Measurements from ENCODE around the gene ABTB2. TPM values are rescaled to one million over a fixed set of nuclear protein-coding genes. Genes with fewer than 3 reads are reported as not detected.

The ABTB2 gene
- polyA plus RNA-seq, 1 of the 3 experiments (the other 2 are of a cell fraction): 7.8 TPM

DNA sequence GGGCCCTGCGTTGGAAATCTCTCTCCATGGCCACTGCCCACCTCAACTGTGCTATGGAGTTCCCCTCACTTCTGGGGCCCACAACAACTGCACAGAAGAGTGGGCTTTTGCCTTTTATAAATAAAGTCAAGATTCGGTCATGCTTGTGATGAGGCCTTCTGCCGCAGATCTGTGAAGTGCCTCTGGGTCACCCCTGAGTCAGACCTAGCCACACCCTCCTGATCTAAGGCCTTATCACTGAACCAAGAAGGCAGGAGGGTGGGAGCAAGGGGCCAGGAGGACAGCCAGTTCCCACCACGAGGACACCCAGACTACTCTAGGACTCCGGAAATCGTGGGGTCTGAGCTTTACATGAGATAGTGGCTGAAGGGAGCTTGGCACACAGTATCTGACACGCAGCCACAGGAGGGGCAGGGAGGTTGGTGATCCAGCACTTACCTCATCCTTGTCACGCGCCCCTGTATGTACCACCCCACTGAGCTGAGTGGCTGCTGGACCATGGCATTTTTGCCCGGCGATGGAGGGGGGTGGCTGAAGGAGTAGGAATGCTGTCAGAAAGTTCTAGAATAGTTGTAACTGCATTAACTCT is 115.7 kb downstream of the ABTB2 start:
- H3K4me2 ChIP-seq: no peak overlapping the region
- H3K36me3 ChIP-seq (replicated peaks in 1 of 2; ENCODE audit: control insufficient read depth in 1 of 2, insufficient read depth in 2 of 2, low read length in 1 of 2): no peaks in the 10 kb centered on the region
- H3K9me3 ChIP-seq: no peaks in the 10 kb centered on the region
- H3K4me1 ChIP-seq (ENCODE audit: control insufficient read depth in 1 of 2, insufficient read depth in 2 of 2, low read depth in 1 of 2, low read length in 1 of 2): peaks cover 16 to 17% of the 10 kb centered on the region in 2 experiments; a peak in 2 of 4 replicates
- no peak for DNase-seq
- no peak overlapping the region for H2AFZ ChIP-seq (ENCODE audit: low read depth)
- H3K9ac ChIP-seq: no peak overlapping the region
- no peaks in the 10 kb centered on the region for H3K27me3 ChIP-seq (ENCODE audit: insufficient read depth)
- TF ChIP-seq, protein P1, sequence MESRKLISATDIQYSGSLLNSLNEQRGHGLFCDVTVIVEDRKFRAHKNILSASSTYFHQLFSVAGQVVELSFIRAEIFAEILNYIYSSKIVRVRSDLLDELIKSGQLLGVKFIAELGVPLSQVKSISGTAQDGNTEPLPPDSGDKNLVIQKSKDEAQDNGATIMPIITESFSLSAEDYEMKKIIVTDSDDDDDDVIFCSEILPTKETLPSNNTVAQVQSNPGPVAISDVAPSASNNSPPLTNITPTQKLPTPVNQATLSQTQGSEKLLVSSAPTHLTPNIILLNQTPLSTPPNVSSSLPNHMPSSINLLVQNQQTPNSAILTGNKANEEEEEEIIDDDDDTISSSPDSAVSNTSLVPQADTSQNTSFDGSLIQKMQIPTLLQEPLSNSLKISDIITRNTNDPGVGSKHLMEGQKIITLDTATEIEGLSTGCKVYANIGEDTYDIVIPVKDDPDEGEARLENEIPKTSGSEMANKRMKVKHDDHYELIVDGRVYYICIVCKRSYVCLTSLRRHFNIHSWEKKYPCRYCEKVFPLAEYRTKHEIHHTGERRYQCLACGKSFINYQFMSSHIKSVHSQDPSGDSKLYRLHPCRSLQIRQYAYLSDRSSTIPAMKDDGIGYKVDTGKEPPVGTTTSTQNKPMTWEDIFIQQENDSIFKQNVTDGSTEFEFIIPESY (IDR thresholded peaks at IDR 0.05; ENCODE audit: borderline replicate concordance, low read depth): no peak
- TF ChIP-seq MAX (IDR thresholded peaks at IDR 0.05; ENCODE audit: low read depth): no peak
- H3K79me2 ChIP-seq (ENCODE audit: insufficient read depth): no peaks in the 10 kb centered on the region
- no peak overlapping the region for H3K4me3 ChIP-seq (ENCODE audit: low read depth in 2 of 2, low read length in 1 of 2)
- no peaks in the 10 kb centered on the region for H3K9me2 ChIP-seq
- no peaks in the 10 kb centered on the region for H4K20me1 ChIP-seq (ENCODE audit: insufficient read depth)
- ChIA-PET POLR2A (no interaction called here), CTCF (interaction anchor here (0.7 to 2.3 kb wide), 2 partner anchors 68 to 468 kb away, joined by 3 to 7 read pairs; no protein-coding TSS in a partner anchor)
- H3K27ac ChIP-seq (ENCODE audit: low read depth in 2 of 2, low read length in 1 of 2): no peak overlapping the region
- no peaks in the 10 kb centered on the region for H3F3A ChIP-seq (replicated peaks; ENCODE audit: insufficient read depth)
- 84% methylated on average over 9 of the region's 11 CpGs for WGBS (ENCODE audit: low lambda C conversion rate)

GRCh38 chr11:34240150-34240494 is 117.7 kb downstream of the ABTB2 start:
- no peaks in the 10 kb centered on the region for H3F3A ChIP-seq (replicated peaks; ENCODE audit: insufficient read depth)
- H2AFZ ChIP-seq (ENCODE audit: low read depth): no peak overlapping the region
- H3K79me2 ChIP-seq (ENCODE audit: insufficient read depth): no peaks in the 10 kb centered on the region
- H3K9me2 ChIP-seq: no peaks in the 10 kb centered on the region
- H3K27ac ChIP-seq (ENCODE audit: low read depth in 2 of 2, low read length in 1 of 2): no peak overlapping the region
- WGBS (ENCODE audit: low lambda C conversion rate): 90% methylated on average over 8 of the region's 8 CpGs
- CTCF ChIA-PET: interaction anchor here (1.4 kb wide), 1 partner anchor 66 kb away, joined by 7 read pairs; no protein-coding TSS in a partner anchor
- H3K36me3 ChIP-seq (replicated peaks in 1 of 2; ENCODE audit: control insufficient read depth in 1 of 2, insufficient read depth in 2 of 2, low read length in 1 of 2): no peaks in the 10 kb centered on the region
- H3K9me3 ChIP-seq: no peaks in the 10 kb centered on the region
- H3K9ac ChIP-seq: no peak overlapping the region
- peaks cover 16 to 28% of the 10 kb centered on the region in 2 experiments; a peak in 2 of 4 replicates for H3K4me1 ChIP-seq (ENCODE audit: control insufficient read depth in 1 of 2, insufficient read depth in 2 of 2, low read depth in 1 of 2, low read length in 1 of 2)
- no peak overlapping the region for H3K4me2 ChIP-seq
- no peak overlapping the region for H3K4me3 ChIP-seq (ENCODE audit: low read depth in 2 of 2, low read length in 1 of 2)
- POLR2A ChIA-PET: no interaction called here
- H3K27me3 ChIP-seq (ENCODE audit: insufficient read depth): no peaks in the 10 kb centered on the region
- no peaks in the 10 kb centered on the region for H4K20me1 ChIP-seq (ENCODE audit: insufficient read depth)
- no peak for DNase-seq
- TF ChIP-seq TAF1 (IDR thresholded peaks at IDR 0.05; ENCODE audit: borderline replicate concordance, low read depth, low read length) (no peak), RCOR1 (IDR thresholded peaks at IDR 0.05; ENCODE audit: low read length) (no peak), CTCF (IDR thresholded peaks at IDR 0.05) (no peak), YY1 (IDR thresholded peaks at IDR 0.05; ENCODE audit: low read depth) (no peak), MXI1 (IDR thresholded peaks at IDR 0.05; ENCODE audit: low read depth, low read length) (no peak), EP300 (IDR thresholded peaks at IDR 0.05; ENCODE audit: borderline replicate concordance in 1 of 2, low read depth in 1 of 2, low read length in 1 of 2) (no peak), GABPA (IDR thresholded peaks at IDR 0.05; ENCODE audit: low read depth) (no peak), EZH2phosphoT487 (IDR thresholded peaks at IDR 0.05; ENCODE audit: borderline replicate concordance, low read depth) (no peak), RXRA (IDR thresholded peaks at IDR 0.05; ENCODE audit: borderline replicate concordance, low read depth) (no peak), FOSL2 (IDR thresholded peaks at IDR 0.05; ENCODE audit: borderline replicate concordance, low read depth) (no peak), SIN3A (IDR thresholded peaks at IDR 0.05; ENCODE audit: borderline replicate concordance, low read depth, low read length) (no peak), CHD2 (IDR thresholded peaks at IDR 0.05; ENCODE audit: low read length, partially characterized antibody) (no peak)
- TF ChIP-seq, protein P1 (IDR thresholded peaks at IDR 0.05; ENCODE audit: borderline replicate concordance, low read depth): no peak
- TF ChIP-seq, protein P2, sequence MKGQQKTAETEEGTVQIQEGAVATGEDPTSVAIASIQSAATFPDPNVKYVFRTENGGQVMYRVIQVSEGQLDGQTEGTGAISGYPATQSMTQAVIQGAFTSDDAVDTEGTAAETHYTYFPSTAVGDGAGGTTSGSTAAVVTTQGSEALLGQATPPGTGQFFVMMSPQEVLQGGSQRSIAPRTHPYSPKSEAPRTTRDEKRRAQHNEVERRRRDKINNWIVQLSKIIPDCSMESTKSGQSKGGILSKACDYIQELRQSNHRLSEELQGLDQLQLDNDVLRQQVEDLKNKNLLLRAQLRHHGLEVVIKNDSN (IDR thresholded peaks at IDR 0.05; ENCODE audit: borderline replicate concordance, low read depth): no peak

Measured in SK-N-SH (cell line).